HG03039 (cell line): Measurements from ENCODE around the gene ATP23.

Source experiments
- ATAC-seq: cut with Tn5 transposase; IDR thresholded peaks from one replicate; pipeline ENCODE4 v1.9.1; 2021; ENCODE audit warnings: mild to moderate bottlenecking, moderate library complexity; ENCODE audit not compliant: unreplicated experiment

Gene ATP23

GRCh38 chr12:57907281-57907680 lies 34.1 kb upstream of the ATP23 start:
- ATAC-seq: no peak

GRCh38 chr12:57908511-57908910 lies 32.9 kb upstream of the ATP23 start:
- ATAC-seq: no peak

GRCh38 chr12:57909056-57909455 lies 32.3 kb upstream of the ATP23 start:
- ATAC-seq: no peak

GRCh38 chr12:57909611-57910010 lies 31.8 kb upstream of the ATP23 start:
- no peak for ATAC-seq

- no peak for ATAC-seq
These were observed 23.2 kb upstream of the ATP23 start for GRCh38 chr12:57918147-57918546.

- ATAC-seq: no peak
These were observed 14.3 kb upstream of the ATP23 start for GRCh38 chr12:57927086-57927485.

GRCh38 chr12:57929092-57929830 lies 12.1 kb upstream of the ATP23 start:
- no peak for ATAC-seq

- ATAC-seq: no peak
These were observed 6.5 kb upstream of the ATP23 start for GRCh38 chr12:57934819-57935218.

- ATAC-seq: no peak
These were observed 6.0 kb upstream of the ATP23 start for GRCh38 chr12:57935331-57935730.

- ATAC-seq: peak; percentile 99
These were observed 5.4 kb upstream of the ATP23 start for GRCh38 chr12:57935839-57936512.

GRCh38 chr12:57936513-57936883 lies 4.9 kb upstream of the ATP23 start:
- ATAC-seq: no peak

- ATAC-seq: no peak
These were observed 2.1 kb upstream of the ATP23 start for GRCh38 chr12:57939291-57939690.

GRCh38 chr12:57940052-57940914 lies 1.1 kb upstream of the ATP23 start:
- ATAC-seq: no peak

- ATAC-seq: no peak
These were observed 527 bp upstream of the ATP23 start for GRCh38 chr12:57940915-57941164.

- ATAC-seq: no peak
These were observed 2.2 kb downstream of the ATP23 start for GRCh38 chr12:57943438-57944080.

- no peak for ATAC-seq
These were observed 3.1 kb downstream of the ATP23 start for GRCh38 chr12:57944313-57945023.

- ATAC-seq: no peak
These were observed 11.4 kb downstream of the ATP23 start for GRCh38 chr12:57952766-57953165.

- no peak for ATAC-seq
These were observed 13.4 kb downstream of the ATP23 start for GRCh38 chr12:57954768-57955167.

- ATAC-seq: no peak
These were observed 16.8 kb downstream of the ATP23 start for GRCh38 chr12:57958061-57958657.

GRCh38 chr12:57964421-57964820 lies 23.1 kb downstream of the ATP23 start:
- no peak for ATAC-seq
